GM23248 (cell line): Measurements from ENCODE around the gene KRTAP25-1.

Experiments used
- EZH2 ChIP-seq: fragments of 200-600 bp; sonication (generic); IDR thresholded peaks from 2 replicates; pipeline ENCODE4 v1.6.1; 2018; ENCODE audit warnings: antibody characterized with exemption, mild to moderate bottlenecking; ENCODE audit not compliant: insufficient read depth, poor library complexity, severe bottlenecking
- EZH2phosphoT487 ChIP-seq: fragments of 200-600 bp; sonication (generic); IDR thresholded peaks from 2 replicates; pipeline ENCODE4 v1.6.1; 2018; ENCODE audit warnings: antibody characterized with exemption, moderate library complexity, mild to moderate bottlenecking, low read depth; ENCODE audit not compliant: insufficient read depth

- no peak for TF ChIP-seq EZH2
- TF ChIP-seq EZH2phosphoT487, result no peak
These were observed 37.1 kb upstream of the KRTAP25-1 start for GRCh38 chr21:30326390-30326789.
